HepG2 (cell line): ENCODE results near the gene USP25. TPM values are rescaled to one million over a fixed set of nuclear protein-coding genes. Genes with fewer than 3 reads are reported as not detected.

Experiments
- ATAC-seq: fragments of 200-7000 bp; cut with Tn5 transposase; 3 replicates; pipeline ENCODE4 v1.9.1; 2020; ENCODE audit warnings: mild to moderate bottlenecking, moderate library complexity
- BruUV-seq: library from RNA; stranded (reverse); fragments of 400-500 nt; replicated peaks from 2 replicates; lab custom pipeline; 2021; lab: Mats Ljungman, UMichigan
- CTCF ChIA-PET: fragments of 300-600 bp; formaldehyde crosslinking; extraction: SDS; loops from one replicate; lab custom pipeline; 2021; ENCODE audit warnings: low total read pairs, inconsistent platforms, low intra/inter-chr PET ratio; lab: Yijun Ruan, JAX
- POLR2A ChIA-PET: fragments of 350-600 bp; sonication (Branson Sonifier 250); formaldehyde crosslinking; loops from one replicate; lab custom pipeline; 2020; ENCODE audit warnings: antibody characterized with exemption, inconsistent platforms; lab: Yijun Ruan, JAX
- DNase-seq: peaks from one replicate; pipeline ENCODE4 v3.0.0-alpha.2; 2015; ENCODE audit warnings: low spot score
- FAIRE-seq: peaks from 3 replicates; lab custom pipeline; 2011; peaks lifted over from hg19 to GRCh38; lab: Jason Lieb, UNC
- H2AFZ ChIP-seq: one replicate; pipeline ENCODE4 v1.6.1; 2011; ENCODE audit warnings: low read length, inconsistent platforms
- H3K27ac ChIP-seq: fragments of 300-600 bp; 3 replicates; pipeline ENCODE4 v1.8.0; 2011; ENCODE audit warnings: mixed run types, mild to moderate bottlenecking, mixed read lengths, low read length, inconsistent platforms; ENCODE audit not compliant: insufficient read depth; ENCODE audit errors: extremely low read length
- H3K27me3 ChIP-seq, 2 experiments: fragments of 200-600 bp in 1 of 2; 2 replicates in 1 of 2; 3 replicates in 1 of 2; pipeline versions ENCODE4 v1.6.0 to v1.8.0; 2011; ENCODE audit warnings: low read length in 2 of 2, mild to moderate bottlenecking in 2 of 2, moderate library complexity in 2 of 2, inconsistent platforms in 1 of 2; ENCODE audit not compliant: insufficient read depth in 2 of 2, control insufficient read depth in 1 of 2
- H3K36me3 ChIP-seq, 2 experiments: fragments of 200-600 bp in 1 of 2; replicated peaks in 1 of 2; 2 replicates in 1 of 2; 3 replicates in 1 of 2; pipeline versions ENCODE4 v1.5.1 to v1.8.0; 2011; ENCODE audit warnings: low read length in 2 of 2, inconsistent platforms in 1 of 2; ENCODE audit not compliant: insufficient read depth in 2 of 2, control insufficient read depth in 1 of 2
- H3K4me1 ChIP-seq: 2 replicates; pipeline ENCODE4 v1.5.1; 2012; ENCODE audit warnings: low read length, inconsistent platforms; ENCODE audit not compliant: insufficient read depth
- H3K4me2 ChIP-seq: 2 replicates; pipeline ENCODE4 v1.6.0; 2011; ENCODE audit warnings: low read depth, low read length, inconsistent platforms
- H3K4me3 ChIP-seq, 3 experiments: fragments of 200-600 bp in 1 of 3; sonication (generic), shearing (Covaris generic) in 1 of 3; replicated peaks in 1 of 3; 2 replicates each; pipeline ENCODE4 v1.5.1; 2011 to 2016; ENCODE audit warnings: low read length in 3 of 3, inconsistent platforms in 2 of 3, low read depth in 2 of 3, mild to moderate bottlenecking in 2 of 3, control low read depth in 1 of 3, mixed read lengths in 1 of 3; ENCODE audit not compliant: insufficient read depth in 1 of 3
- H3K79me2 ChIP-seq: one replicate; pipeline ENCODE4 v1.6.1; 2011; ENCODE audit warnings: low read length, inconsistent platforms; ENCODE audit not compliant: insufficient read depth
- H3K9ac ChIP-seq: 2 replicates; pipeline ENCODE4 v1.6.0; 2011; ENCODE audit warnings: mild to moderate bottlenecking, low read depth, low read length, inconsistent platforms; ENCODE audit not compliant: insufficient read depth
- H3K9me3 ChIP-seq: 2 replicates; pipeline ENCODE4 v1.5.1; 2012; ENCODE audit warnings: mild to moderate bottlenecking, low read length
- H4K20me1 ChIP-seq: 2 replicates; pipeline ENCODE4 v1.6.0; 2011; ENCODE audit warnings: inconsistent platforms, mild to moderate bottlenecking, low read length, moderate library complexity; ENCODE audit not compliant: insufficient read depth
- FOXJ3 ChIP-seq: sonication (generic); formaldehyde crosslinking; IDR thresholded peaks from 2 replicates; pipeline ENCODE4 v1.4.0; 2020; ENCODE audit warnings: missing genetic modification reagents, mild to moderate bottlenecking, borderline replicate concordance
- GPN1 ChIP-seq: sonication (generic); formaldehyde crosslinking; IDR thresholded peaks from 2 replicates; pipeline ENCODE4 v1.5.1; 2020; ENCODE audit warnings: missing genetic modification reagents, borderline replicate concordance
- KDM2A ChIP-seq: sonication (generic); formaldehyde crosslinking; IDR thresholded peaks from 2 replicates; pipeline ENCODE4 v1.4.0; 2020; ENCODE audit warnings: low read depth, missing genetic modification reagents, borderline replicate concordance
- KLF12 ChIP-seq: sonication (generic); formaldehyde crosslinking; IDR thresholded peaks from 2 replicates; pipeline ENCODE4 v1.4.0; 2020; ENCODE audit warnings: missing genetic modification reagents, borderline replicate concordance
- PHF5A ChIP-seq: IDR thresholded peaks from one replicate; pipeline ENCODE4 v1.6.1; 2018; ENCODE audit warnings: low read depth, missing genetic modification reagents; ENCODE audit not compliant: unreplicated experiment
- TCF7L2 ChIP-seq: IDR thresholded peaks from 2 replicates; pipeline ENCODE4 v1.6.1; 2011; ENCODE audit warnings: mild to moderate bottlenecking, low read depth, low read length, moderate library complexity
- ZMYM2 ChIP-seq: sonication (generic); formaldehyde crosslinking; IDR thresholded peaks from 2 replicates; pipeline ENCODE4 v1.8.0; 2022; ENCODE audit warnings: mild to moderate bottlenecking, missing genetic modification reagents
- ZNF317 ChIP-seq: sonication (generic); formaldehyde crosslinking; IDR thresholded peaks from 2 replicates; pipeline ENCODE4 v1.5.0; 2020; ENCODE audit warnings: mild to moderate bottlenecking, missing genetic modification reagents
- ZNF350 ChIP-seq: sonication (generic); formaldehyde crosslinking; IDR thresholded peaks from 2 replicates; pipeline ENCODE4 v1.4.0; 2020; ENCODE audit warnings: mild to moderate bottlenecking, low read depth, missing genetic modification reagents, borderline replicate concordance
- ZNF598 ChIP-seq: sonication (generic); formaldehyde crosslinking; IDR thresholded peaks from 2 replicates; pipeline ENCODE4 v1.5.1; 2020; ENCODE audit warnings: mild to moderate bottlenecking, missing genetic modification reagents, borderline replicate concordance
- ZNF781 ChIP-seq: sonication (generic); formaldehyde crosslinking; IDR thresholded peaks from 2 replicates; pipeline ENCODE4 v1.5.1; 2020; ENCODE audit warnings: borderline replicate concordance, mild to moderate bottlenecking, missing genetic modification reagents; ENCODE audit errors: not compliant biosample characterization
- ZNF790 ChIP-seq: sonication (generic); formaldehyde crosslinking; IDR thresholded peaks from 2 replicates; pipeline ENCODE4 v1.8.0; 2022; ENCODE audit warnings: missing genetic modification reagents, mild to moderate bottlenecking, borderline replicate concordance
- WGBS: methylation state at CpG from one replicate; pipeline ENCODE4 v1.1.6; 2017; ENCODE audit warnings: low lambda C conversion rate; 5-methylcytosine and 5-hydroxymethylcytosine counted together
- in situ Hi-C: cut with HindIII; loops from 2 replicates; pipeline ENCODE4 v1.10.0; 2017; ENCODE audit warnings: low pct_unique_long_range_greater_than_20kb; ENCODE audit not compliant: extremely low pct_ligation_motif_present
- intact Hi-C: fragments of 100-400 bp; cut with micrococcal nuclease; formaldehyde crosslinking; loops from one replicate; pipeline ENCODE4 v1.10.0; 2022; ENCODE audit not compliant: unreplicated experiment
- polyA plus RNA-seq, 8 experiments: library from polyadenylated mRNA; depleted of rRNA in 3 of 8; stranded (reverse) in 7 of 8; unstranded in 1 of 8; fragments of >200 nt; fragmentation: Illumina TruSeq in 4 of 8; extraction: Trizol in 4 of 8; gene quantifications; 2 replicates each; pipeline versions ENCODE4 v1.2.1 to v1.2.3, GENCODE V29; 2011 to 2016; ENCODE audit warnings: low read depth in 4 of 8, missing spikeins in 1 of 8, mixed read lengths in 1 of 8; ENCODE audit not compliant: insufficient read depth in 1 of 8
- total RNA-seq, 5 experiments: library from RNA; depleted of rRNA; stranded (reverse); fragments of >200 nt; fragmentation: Illumina TruSeq; extraction: Trizol; gene quantifications; 2 replicates each; pipeline ENCODE4 v1.2.3, GENCODE V29; 2016; ENCODE audit warnings: low read depth in 1 of 5
- TF ChIP-seq, protein P1 (sequence below): sonication (generic); formaldehyde crosslinking; IDR thresholded peaks from 2 replicates; pipeline ENCODE4 v1.9.0; 2021; ENCODE audit warnings: missing genetic modification reagents, mild to moderate bottlenecking, borderline replicate concordance
- TF ChIP-seq, protein P2 (sequence below): sonication (generic); formaldehyde crosslinking; IDR thresholded peaks from 2 replicates; pipeline ENCODE4 v1.4.0; 2020; ENCODE audit warnings: mild to moderate bottlenecking, missing genetic modification reagents, borderline replicate concordance
- TF ChIP-seq, protein P3 (sequence below): IDR thresholded peaks from 2 replicates; pipeline ENCODE4 v1.6.1; 2012; ENCODE audit warnings: inconsistent platforms

Gene USP25
- total and polyA plus RNA-seq, 2 of the 13 experiments (the other 11 are each of a cell fraction or from before 2014, with no cell fraction given): 12.4 to 26.3 TPM

DNA sequence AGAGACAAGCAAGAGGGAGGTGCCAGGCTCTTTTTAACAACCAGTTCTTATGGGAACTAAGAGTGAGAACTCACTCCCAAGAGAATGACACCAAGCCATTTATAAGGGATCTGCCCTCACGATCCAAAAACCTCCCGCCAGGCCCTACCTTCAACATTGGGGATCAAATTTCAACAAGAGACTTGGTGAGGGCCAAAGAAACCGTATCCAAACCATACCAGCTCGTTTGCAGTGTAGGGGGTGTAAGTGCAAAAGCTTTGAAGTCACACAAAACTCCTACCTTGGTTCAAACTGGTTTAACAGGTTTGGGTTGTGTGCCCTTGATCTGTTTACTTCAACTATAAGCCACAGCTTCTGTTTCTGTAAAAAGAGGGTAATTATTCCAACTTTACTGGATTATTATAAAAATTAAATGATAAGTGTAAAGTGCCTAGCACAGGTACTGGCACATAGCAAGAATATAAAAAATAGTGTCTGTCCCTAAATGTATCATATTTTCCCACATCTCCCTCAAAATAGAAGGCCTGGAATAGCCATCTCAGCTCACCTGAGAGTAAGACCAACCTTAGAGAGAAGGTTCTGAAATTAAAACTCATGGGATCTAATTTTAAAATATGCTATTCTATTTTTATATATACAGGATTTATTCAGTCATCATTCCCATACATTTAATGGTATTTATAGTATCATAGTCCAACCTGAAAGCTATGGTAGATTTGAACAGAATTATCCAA is 7.0 kb upstream of the USP25 start (continued):
- TF ChIP-seq, protein P1, sequence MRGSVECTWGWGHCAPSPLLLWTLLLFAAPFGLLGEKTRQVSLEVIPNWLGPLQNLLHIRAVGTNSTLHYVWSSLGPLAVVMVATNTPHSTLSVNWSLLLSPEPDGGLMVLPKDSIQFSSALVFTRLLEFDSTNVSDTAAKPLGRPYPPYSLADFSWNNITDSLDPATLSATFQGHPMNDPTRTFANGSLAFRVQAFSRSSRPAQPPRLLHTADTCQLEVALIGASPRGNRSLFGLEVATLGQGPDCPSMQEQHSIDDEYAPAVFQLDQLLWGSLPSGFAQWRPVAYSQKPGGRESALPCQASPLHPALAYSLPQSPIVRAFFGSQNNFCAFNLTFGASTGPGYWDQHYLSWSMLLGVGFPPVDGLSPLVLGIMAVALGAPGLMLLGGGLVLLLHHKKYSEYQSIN: no peak

DNA sequence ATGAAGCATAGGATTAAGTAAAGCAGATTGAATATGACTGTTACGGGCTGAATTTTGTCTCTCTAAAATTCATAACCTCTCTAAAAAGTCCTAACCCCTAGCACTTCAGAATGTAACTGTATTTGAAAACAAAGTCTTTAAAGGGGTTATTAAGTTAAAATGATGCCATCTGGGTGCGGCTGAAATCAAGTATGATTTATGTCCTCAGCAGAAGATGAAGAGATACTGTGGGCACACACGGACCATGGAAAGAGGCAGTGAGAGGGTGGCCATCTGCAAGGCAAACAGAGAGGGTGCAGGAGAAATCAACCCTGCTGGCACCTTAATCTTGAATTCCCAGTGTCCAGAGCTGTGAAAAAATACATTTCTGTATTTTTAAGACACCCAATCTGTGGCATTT is 3.8 kb upstream of the USP25 start:
- Histone ChIP-seq H3K9me3 (no peaks in the 10 kb centered on the region), H3K4me2 (no peak overlapping the region), H3K4me1 (0 out of 2 replicates have a peak, but pooled peaks cover 6% of the 10 kb centered on the region), H3K9ac (no peak overlapping the region), H3K27me3 (peaks cover 0 to 8% of the 10 kb centered on the region in 2 experiments; a peak in 3 of 5 replicates), H3K36me3 (no peaks in the 10 kb centered on the region), H4K20me1 (no peaks in the 10 kb centered on the region), H3K27ac (no peak overlapping the region), H2AFZ (no peak overlapping the region), H3K79me2 (peaks cover 5% of the 10 kb centered on the region), H3K4me3 (no peak overlapping the region)
- no peak for TF ChIP-seq ZNF781 (CRISPR knock-in tag)
- no peak for TF ChIP-seq KDM2A (CRISPR knock-in tag)
- TF ChIP-seq, protein P2, sequence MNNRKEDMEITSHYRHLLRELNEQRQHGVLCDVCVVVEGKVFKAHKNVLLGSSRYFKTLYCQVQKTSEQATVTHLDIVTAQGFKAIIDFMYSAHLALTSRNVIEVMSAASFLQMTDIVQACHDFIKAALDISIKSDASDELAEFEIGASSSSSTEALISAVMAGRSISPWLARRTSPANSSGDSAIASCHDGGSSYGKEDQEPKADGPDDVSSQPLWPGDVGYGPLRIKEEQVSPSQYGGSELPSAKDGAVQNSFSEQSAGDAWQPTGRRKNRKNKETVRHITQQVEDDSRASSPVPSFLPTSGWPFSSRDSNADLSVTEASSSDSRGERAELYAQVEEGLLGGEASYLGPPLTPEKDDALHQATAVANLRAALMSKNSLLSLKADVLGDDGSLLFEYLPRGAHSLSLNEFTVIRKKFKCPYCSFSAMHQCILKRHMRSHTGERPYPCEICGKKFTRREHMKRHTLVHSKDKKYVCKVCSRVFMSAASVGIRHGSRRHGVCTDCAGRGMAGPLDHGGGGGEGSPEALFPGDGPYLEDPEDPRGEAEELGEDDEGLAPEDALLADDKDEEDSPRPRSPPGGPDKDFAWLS: no peak
- TF ChIP-seq TCF7L2: no peak
- no peak for TF ChIP-seq ZNF790 (CRISPR knock-in tag)
- TF ChIP-seq PHF5A (CRISPR knock-in tag): no peak
- TF ChIP-seq, protein P3, sequence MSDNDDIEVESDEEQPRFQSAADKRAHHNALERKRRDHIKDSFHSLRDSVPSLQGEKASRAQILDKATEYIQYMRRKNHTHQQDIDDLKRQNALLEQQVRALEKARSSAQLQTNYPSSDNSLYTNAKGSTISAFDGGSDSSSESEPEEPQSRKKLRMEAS: no peak
- TF ChIP-seq ZNF350 (CRISPR knock-in tag): no peak
- TF ChIP-seq ZNF598 (CRISPR knock-in tag): no peak
- no peak for TF ChIP-seq FOXJ3
- no peak for TF ChIP-seq KLF12 (CRISPR knock-in tag)
- TF ChIP-seq GPN1 (CRISPR knock-in tag): no peak
- no peak for TF ChIP-seq ZMYM2 (CRISPR knock-in tag)
- no peak for TF ChIP-seq ZNF317 (CRISPR knock-in tag)
- FAIRE-seq (no peak), ATAC-seq (no peak), DNase-seq (no peak)
- ChIA-PET CTCF (no interaction called here), POLR2A (no interaction called here)
- in situ Hi-C loops (no loop called here), intact Hi-C loops (loop anchor here (10.0 kb wide), 1 partner anchor 1341 kb away; the partner anchor contains the start of gene HSPA13)
- WGBS: 66% methylated on average over 3 of the region's 3 CpGs
- no TSS peak for BruUV-seq
